Ovary (tissue), 9 donors: Measurements from ENCODE around the gene RCN2. TPM values are rescaled to one million over a fixed set of nuclear protein-coding genes. Genes with fewer than 3 reads are reported as not detected.

Experiments used
- DNase-seq, 5 donors: peaks; one replicate each; pipeline ENCODE4 v3.0.0-alpha.2; 2019 to 2020
- H3K27ac ChIP-seq, 2 donors: fragments of 200-600 bp; one replicate each; pipeline versions ENCODE4 v1.5.1 to v1.8.0; 2019 to 2022
- H3K27me3 ChIP-seq: fragments of 200-600 bp; one replicate; pipeline ENCODE4 v1.8.0; 2022
- H3K36me3 ChIP-seq: fragments of 200-600 bp; sonication (generic); one replicate; pipeline ENCODE4 v1.5.1; 2019
- H3K4me1 ChIP-seq: one replicate; pipeline ENCODE4 v1.8.1; 2013; ENCODE audit warnings: mild to moderate bottlenecking, moderate library complexity; ENCODE audit not compliant: insufficient read depth
- H3K4me3 ChIP-seq: fragments of 200-600 bp; sonication (generic); one replicate; pipeline ENCODE4 v1.5.1; 2017
- H3K9me3 ChIP-seq, 2 donors: fragments of 200-600 bp in 1 of 2; sonication (generic) in 1 of 2; one replicate each; pipeline versions ENCODE4 v1.5.1 to v1.8.1; 2013 to 2019; ENCODE audit warnings: mild to moderate bottlenecking in 1 of 2, moderate library complexity in 1 of 2
- EP300 ChIP-seq: sonication (generic); formaldehyde crosslinking; IDR thresholded peaks from one replicate; pipeline ENCODE4 v1.6.1; 2017; ENCODE audit warnings: antibody characterized with exemption
- POLR2A ChIP-seq: fragments of 450-650 bp; IDR thresholded peaks from one replicate; pipeline ENCODE4 v1.6.1; 2017; ENCODE audit warnings: antibody characterized with exemption, mild to moderate bottlenecking, moderate library complexity
- WGBS, 3 donors: extraction: QIAGEN DNeasy Blood & Tissue Kit in 1 of 3; methylation state at CpG; one replicate each; pipeline versions ENCODE4 v1.1.5 to v1.1.7; 2013 to 2017; 5-methylcytosine and 5-hydroxymethylcytosine counted together
- intact Hi-C, 4 donors: fragments of 100-400 bp; cut with DNase I; formaldehyde crosslinking; loops; one replicate each; pipeline versions ENCODE4 v1.11.0 to v1.15.1; 2022 to 2023
- polyA plus RNA-seq, 2 donors: library from polyadenylated mRNA; stranded (reverse); fragments of 200-250 nt in 1 of 2; fragments of 350-450 nt in 1 of 2; fragmentation: Illumina TruSeq in 1 of 2; extraction: RNeasy Lipid Tissue Mini Kit (QIAGEN cat#74804) in 1 of 2; gene quantifications; one replicate each; pipeline ENCODE4 v1.2.3, GENCODE V29; 2013 to 2014
- total RNA-seq, 7 donors: library from RNA; depleted of rRNA in 2 of 7; stranded (reverse); fragments of >200 nt in 2 of 7; fragmentation: NEBNext Ultra II Directional in 3 of 7; extraction: Animal tissue kit (Norgen Biotek cat#: 25700) in 3 of 7; gene quantifications; one replicate each; pipeline versions ENCODE4 v1.1.0 to v1.2.4, GENCODE V29; 2016 to 2023
- TF ChIP-seq, protein P1 (sequence below), 3 donors: fragments of 450-650 bp in 2 of 3; fragments of 200-600 bp in 1 of 3; IDR thresholded peaks; one replicate each; pipeline versions ENCODE4 v1.5.1 to v1.8.0; 2016 to 2022; ENCODE audit warnings: antibody characterized with exemption in 3 of 3, mild to moderate bottlenecking in 1 of 3
- donor health status: DM: no; HTN: no; CAD: no; lungs with moderate emphysema.
- donor health status: DM: no; HTN: no; CAD: no.
- donor health status: Bipolar disorder and iron deficiency.
- donor health status: DM: yes; HTN: yes; CAD: no.
- donor health status: DM: no; HTN: no; CAD: no.
- donor health status: DM: yes; HTN: yes; CAD: no.

RCN2 gene
- total and polyA plus RNA-seq, 9 donors = 31.7 to 69.2 (median 47.8) TPM

DNA sequence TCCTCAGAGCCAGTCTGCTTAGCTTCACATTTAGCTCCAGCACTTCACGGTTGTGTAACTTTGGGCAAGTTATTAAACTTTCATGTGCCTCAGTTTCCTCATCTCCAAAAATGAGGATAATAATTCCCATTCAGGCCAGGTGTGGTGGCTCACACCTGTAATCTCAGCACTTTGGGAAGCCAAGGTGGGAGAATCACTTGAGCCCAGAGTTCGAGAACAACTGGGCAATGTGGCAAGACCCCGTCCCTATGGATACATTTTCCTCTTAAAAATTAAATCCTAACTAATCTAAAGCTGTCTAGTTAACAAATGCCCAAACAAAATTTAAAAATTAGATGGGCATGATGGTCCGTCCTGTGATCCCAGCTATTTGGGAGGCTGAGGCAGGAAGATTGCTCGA lies 7.2 kb downstream of the RCN2 start:
- H3K9me3 ChIP-seq = no peaks in the 10 kb centered on the region

GRCh38 chr15:76939715-76940114 lies 8.2 kb downstream of the RCN2 start:
- no peak for DNase-seq
- WGBS, 3 donors = 0% methylated on average over 1 of the region's 1 CpG
- no peaks in the 10 kb centered on the region for H3K36me3 ChIP-seq
- no peaks in the 10 kb centered on the region for H3K4me1 ChIP-seq
- no peak overlapping the region for H3K4me3 ChIP-seq
- H3K27ac ChIP-seq = no peak overlapping the region
- no peaks in the 10 kb centered on the region for H3K9me3 ChIP-seq
- TF ChIP-seq, protein P1, sequence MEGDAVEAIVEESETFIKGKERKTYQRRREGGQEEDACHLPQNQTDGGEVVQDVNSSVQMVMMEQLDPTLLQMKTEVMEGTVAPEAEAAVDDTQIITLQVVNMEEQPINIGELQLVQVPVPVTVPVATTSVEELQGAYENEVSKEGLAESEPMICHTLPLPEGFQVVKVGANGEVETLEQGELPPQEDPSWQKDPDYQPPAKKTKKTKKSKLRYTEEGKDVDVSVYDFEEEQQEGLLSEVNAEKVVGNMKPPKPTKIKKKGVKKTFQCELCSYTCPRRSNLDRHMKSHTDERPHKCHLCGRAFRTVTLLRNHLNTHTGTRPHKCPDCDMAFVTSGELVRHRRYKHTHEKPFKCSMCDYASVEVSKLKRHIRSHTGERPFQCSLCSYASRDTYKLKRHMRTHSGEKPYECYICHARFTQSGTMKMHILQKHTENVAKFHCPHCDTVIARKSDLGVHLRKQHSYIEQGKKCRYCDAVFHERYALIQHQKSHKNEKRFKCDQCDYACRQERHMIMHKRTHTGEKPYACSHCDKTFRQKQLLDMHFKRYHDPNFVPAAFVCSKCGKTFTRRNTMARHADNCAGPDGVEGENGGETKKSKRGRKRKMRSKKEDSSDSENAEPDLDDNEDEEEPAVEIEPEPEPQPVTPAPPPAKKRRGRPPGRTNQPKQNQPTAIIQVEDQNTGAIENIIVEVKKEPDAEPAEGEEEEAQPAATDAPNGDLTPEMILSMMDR (IDR thresholded peaks at IDR 0.05) = no peak
- TF ChIP-seq POLR2A = no peak
- no peak for TF ChIP-seq EP300
- no peaks in the 10 kb centered on the region for H3K27me3 ChIP-seq
- intact Hi-C loops = loop anchor here in 1 of 4 donors (10.0 kb wide), 1 partner anchor 605 kb away; no protein-coding TSS in a partner anchor

More for the DNA sequence above, 7.2 kb downstream of the RCN2 start:
- intact Hi-C loops = loop anchor here in 1 of 4 donors (10.0 kb wide), 1 partner anchor 606 kb away; no protein-coding TSS in a partner anchor
- no peak overlapping the region for H3K27ac ChIP-seq
- no peak overlapping the region for H3K4me3 ChIP-seq
- H3K27me3 ChIP-seq = no peaks in the 10 kb centered on the region
- WGBS, 3 donors = 92 to 97% (median 96%) methylated on average over 5 of the region's 5 CpGs
- H3K36me3 ChIP-seq = no peaks in the 10 kb centered on the region
- no peak for TF ChIP-seq EP300
- TF ChIP-seq, protein P1 (IDR thresholded peaks at IDR 0.05) = no peak
- no peak for TF ChIP-seq POLR2A
- DNase-seq = no peak
- no peaks in the 10 kb centered on the region for H3K4me1 ChIP-seq

DNA sequence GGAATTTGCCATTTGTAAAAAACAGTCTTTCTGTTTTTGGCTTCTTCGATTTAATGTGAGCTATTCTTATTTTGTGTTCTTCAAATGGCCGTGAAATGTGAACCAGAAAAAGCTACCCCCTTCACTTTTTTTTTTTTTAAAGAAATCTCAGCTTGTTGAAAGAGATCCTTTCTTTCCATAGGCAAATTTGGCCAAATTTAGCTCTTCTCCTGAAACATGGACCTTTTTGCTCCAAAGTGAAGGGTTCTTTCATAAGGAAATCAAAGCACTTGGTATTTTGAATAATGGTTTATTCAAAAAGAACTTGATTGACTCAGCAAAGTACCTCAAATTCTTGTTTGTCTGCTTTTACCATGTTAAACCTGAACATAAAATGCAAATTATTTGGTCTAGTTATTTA lies 10.1 kb downstream of the RCN2 start:
- Histone ChIP-seq H3K4me3 (no peak overlapping the region), H3K27ac (no peak overlapping the region), H3K27me3 (no peaks in the 10 kb centered on the region), H3K36me3 (no peaks in the 10 kb centered on the region), H3K9me3 (no peaks in the 10 kb centered on the region), H3K4me1 (no peaks in the 10 kb centered on the region)
- DNase-seq = no peak
- TF ChIP-seq EP300 = no peak
- TF ChIP-seq, protein P1 (IDR thresholded peaks at IDR 0.05) = no peak
- TF ChIP-seq POLR2A = no peak
- intact Hi-C loops = no loop called here
- 20 to 45% (median 27%) methylated on average over 2 of the region's 2 CpGs for WGBS, 3 donors

GRCh38 chr15:76942331-76942730 lies 10.8 kb downstream of the RCN2 start:
- 71 to 80% (median 76%) methylated on average over 2 of the region's 2 CpGs for WGBS, 3 donors
- Histone ChIP-seq H3K27ac (no peak overlapping the region), H3K9me3 (no peaks in the 10 kb centered on the region), H3K4me1 (no peaks in the 10 kb centered on the region), H3K36me3 (no peaks in the 10 kb centered on the region), H3K27me3 (no peaks in the 10 kb centered on the region), H3K4me3 (no peak overlapping the region)
- no peak for TF ChIP-seq POLR2A
- TF ChIP-seq, protein P1 (IDR thresholded peaks at IDR 0.05) = no peak
- no peak for TF ChIP-seq EP300
- intact Hi-C loops = no loop called here
- DNase-seq = no peak
